CD4-positive, alpha-beta T cell (primary cell): ENCODE data around the gene ZNF410. TPM values are rescaled to one million over a fixed set of nuclear protein-coding genes. Genes with fewer than 3 reads are reported as not detected.

Experiments used
- ATAC-seq: fragments of 200-7000 bp; cut with Tn5 transposase; one replicate; pipeline ENCODE4 v1.10.0; 2022; ENCODE audit warnings: mild to moderate bottlenecking; ENCODE audit not compliant: poor library complexity
- CTCF ChIA-PET: fragments of 350-600 bp; sonication (Branson Sonifier 250); formaldehyde crosslinking; loops from one replicate; lab custom pipeline; 2021; ENCODE audit warnings: antibody characterized with exemption, inconsistent platforms; lab: Charles Lee
- POLR2A ChIA-PET: fragments of 350-600 bp; sonication (Branson Sonifier 250); formaldehyde crosslinking; loops from one replicate; lab custom pipeline; 2021; ENCODE audit warnings: antibody characterized with exemption, inconsistent platforms; lab: Charles Lee
- DNase-seq, 14 experiments: peaks; one replicate each; pipeline ENCODE4 v3.0.0-alpha.2; 2013 to 2020; ENCODE audit warnings: mixed read lengths in 2 of 14
- H3K27ac ChIP-seq, 2 donors: one replicate each; pipeline versions ENCODE4 v1.5.1 to v1.7.0; 2013; ENCODE audit warnings: low read length in 2 of 2, low read depth in 1 of 2, mild to moderate bottlenecking in 1 of 2
- H3K27me3 ChIP-seq, 2 experiments: 1 replicate in 1 of 2; 2 replicates in 1 of 2; pipeline versions ENCODE4 v1.6.1 to v1.7.0; 2013; ENCODE audit warnings: low read length in 2 of 2, control low read depth in 1 of 2, mild to moderate bottlenecking in 1 of 2, moderate library complexity in 1 of 2; ENCODE audit not compliant: insufficient read depth in 2 of 2, control insufficient read depth in 1 of 2
- H3K36me3 ChIP-seq: one replicate; pipeline ENCODE4 v1.6.1; 2013; ENCODE audit warnings: low read length, control low read depth; ENCODE audit not compliant: insufficient read depth
- H3K4me1 ChIP-seq: one replicate; pipeline ENCODE4 v1.6.1; 2013; ENCODE audit warnings: low read length, control low read depth; ENCODE audit not compliant: insufficient read depth
- H3K4me3 ChIP-seq: one replicate; pipeline ENCODE4 v1.5.1; 2013; ENCODE audit warnings: mild to moderate bottlenecking, low read length, moderate library complexity
- H3K9me3 ChIP-seq, 2 experiments: 1 replicate in 1 of 2; 2 replicates in 1 of 2; pipeline versions ENCODE4 v1.6.1 to v1.7.0; 2013; ENCODE audit warnings: low read length in 2 of 2, mild to moderate bottlenecking in 2 of 2, control low read depth in 1 of 2, moderate library complexity in 1 of 2; ENCODE audit not compliant: control insufficient read depth in 1 of 2, insufficient read depth in 1 of 2
- H3K27ac Mint-ChIP-seq: one replicate; pipeline ENCODE4 v1.8.0; 2020; ENCODE audit warnings: mixed read lengths
- H3K27me3 Mint-ChIP-seq: one replicate; pipeline ENCODE4 v1.8.0; 2021; ENCODE audit warnings: mixed read lengths
- H3K36me3 Mint-ChIP-seq: one replicate; pipeline ENCODE4 v1.8.0; 2021; ENCODE audit warnings: low read depth, mixed read lengths
- H3K4me1 Mint-ChIP-seq: one replicate; pipeline ENCODE4 v1.8.0; 2021; ENCODE audit warnings: low read depth, mixed read lengths
- H3K4me3 Mint-ChIP-seq: one replicate; pipeline ENCODE4 v1.8.0; 2020; ENCODE audit warnings: mild to moderate bottlenecking, mixed read lengths
- H3K9me3 Mint-ChIP-seq: one replicate; pipeline ENCODE4 v1.8.0; 2020; ENCODE audit warnings: mixed read lengths
- intact Hi-C, 2 experiments: fragments of 100-400 bp; cut with DNase I in 1 of 2; cut with micrococcal nuclease in 1 of 2; formaldehyde crosslinking; loops; one replicate each; pipeline versions ENCODE4 v1.15.1 to v1.9.0; 2023 to 2025; cut with DNase I, micrococcal nuclease
- total RNA-seq, 174 experiments: library from RNA in 2 of 174; stranded (reverse) in 2 of 174; gene quantifications; one replicate each; pipeline ENCODE4 v1.2.3 and lab custom pipeline; 2021 to 2026
- TF ChIP-seq, protein P1 (sequence below): fragments of 200-600 bp; IDR thresholded peaks from one replicate; pipeline ENCODE4 v1.8.0; 2022; ENCODE audit warnings: antibody characterized with exemption, mild to moderate bottlenecking

ZNF410 gene
- total RNA-seq, 2 experiments from 2014 or later = 74.3 to 81.1 TPM

DNA sequence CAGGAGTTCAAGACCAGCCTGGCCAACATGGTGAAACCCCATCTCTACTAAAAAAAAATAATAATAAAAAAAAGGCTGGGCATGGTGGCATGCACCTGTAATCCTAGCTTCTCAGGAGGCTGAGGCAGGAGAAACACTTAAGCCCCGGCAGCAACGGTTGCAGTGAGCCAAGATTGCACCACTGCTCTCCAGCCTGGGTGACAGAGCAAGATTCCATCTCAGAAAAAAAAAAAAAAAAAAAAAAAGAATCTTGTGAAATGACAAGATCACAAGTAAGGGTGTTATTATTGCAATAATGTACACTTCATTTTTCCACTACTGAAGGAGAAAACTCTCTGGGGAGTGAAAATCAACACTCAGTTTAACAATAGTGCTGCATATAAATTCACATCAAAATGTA is 43.8 kb upstream of the ZNF410 start:
- ChIA-PET CTCF (no interaction called here), POLR2A (interaction anchor here (1.5 kb wide), 1 partner anchor 8 kb away, joined by 11 read pairs; the partner anchor contains the start of gene PTGR2)
- H3K4me1 ChIP-seq = no peaks in the 10 kb centered on the region
- H3K4me3 Mint-ChIP-seq = no peak overlapping the region
- ATAC-seq (no peak), DNase-seq (no peak)
- H3K9me3 Mint-ChIP-seq = no peaks in the 10 kb centered on the region
- H3K27ac Mint-ChIP-seq = no peak overlapping the region
- TF ChIP-seq, protein P1, sequence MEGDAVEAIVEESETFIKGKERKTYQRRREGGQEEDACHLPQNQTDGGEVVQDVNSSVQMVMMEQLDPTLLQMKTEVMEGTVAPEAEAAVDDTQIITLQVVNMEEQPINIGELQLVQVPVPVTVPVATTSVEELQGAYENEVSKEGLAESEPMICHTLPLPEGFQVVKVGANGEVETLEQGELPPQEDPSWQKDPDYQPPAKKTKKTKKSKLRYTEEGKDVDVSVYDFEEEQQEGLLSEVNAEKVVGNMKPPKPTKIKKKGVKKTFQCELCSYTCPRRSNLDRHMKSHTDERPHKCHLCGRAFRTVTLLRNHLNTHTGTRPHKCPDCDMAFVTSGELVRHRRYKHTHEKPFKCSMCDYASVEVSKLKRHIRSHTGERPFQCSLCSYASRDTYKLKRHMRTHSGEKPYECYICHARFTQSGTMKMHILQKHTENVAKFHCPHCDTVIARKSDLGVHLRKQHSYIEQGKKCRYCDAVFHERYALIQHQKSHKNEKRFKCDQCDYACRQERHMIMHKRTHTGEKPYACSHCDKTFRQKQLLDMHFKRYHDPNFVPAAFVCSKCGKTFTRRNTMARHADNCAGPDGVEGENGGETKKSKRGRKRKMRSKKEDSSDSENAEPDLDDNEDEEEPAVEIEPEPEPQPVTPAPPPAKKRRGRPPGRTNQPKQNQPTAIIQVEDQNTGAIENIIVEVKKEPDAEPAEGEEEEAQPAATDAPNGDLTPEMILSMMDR = no peak
- H3K4me3 ChIP-seq = no peak overlapping the region
- H3K9me3 ChIP-seq = peaks cover 0 to 3% of the 10 kb centered on the region in 2 experiments
- H3K36me3 ChIP-seq = no peaks in the 10 kb centered on the region
- H3K27ac ChIP-seq = no peak overlapping the region
- H3K4me1 Mint-ChIP-seq = no peaks in the 10 kb centered on the region
- intact Hi-C loops = no loop called here
- no peaks in the 10 kb centered on the region for H3K27me3 ChIP-seq
- no peaks in the 10 kb centered on the region for H3K27me3 Mint-ChIP-seq
- H3K36me3 Mint-ChIP-seq = no peaks in the 10 kb centered on the region

DNA sequence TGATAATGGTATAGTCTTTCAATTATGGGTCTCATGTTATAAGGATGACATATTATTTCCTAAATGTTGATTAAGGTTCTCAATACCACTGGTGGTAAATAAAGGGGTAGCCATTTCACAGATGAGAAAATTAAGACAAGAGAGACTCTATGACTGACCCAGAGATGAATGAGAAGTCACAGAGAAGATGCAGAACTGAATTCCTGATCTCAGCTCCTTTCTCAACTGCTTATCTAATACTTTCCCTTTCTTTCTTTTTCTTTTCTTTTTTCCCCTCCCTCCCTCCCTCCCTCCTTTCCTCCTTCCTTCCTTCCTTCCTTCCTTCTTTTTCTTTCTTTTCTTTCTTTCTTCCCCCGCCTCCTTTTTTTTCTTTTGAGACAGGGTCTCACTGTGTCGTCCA is 43.4 kb upstream of the ZNF410 start:
- H3K27me3 ChIP-seq = no peaks in the 10 kb centered on the region
- H3K4me1 ChIP-seq = no peaks in the 10 kb centered on the region
- H3K9me3 ChIP-seq = peaks cover 0 to 3% of the 10 kb centered on the region in 2 experiments
- Mint-ChIP-seq H3K9me3 (no peaks in the 10 kb centered on the region), H3K4me1 (no peaks in the 10 kb centered on the region), H3K36me3 (no peaks in the 10 kb centered on the region), H3K27ac (no peak overlapping the region), H3K27me3 (no peaks in the 10 kb centered on the region), H3K4me3 (no peak overlapping the region)
- POLR2A ChIA-PET = no interaction called here
- DNase-seq (no peak), ATAC-seq (no peak)
- H3K27ac ChIP-seq = no peak overlapping the region
- H3K4me3 ChIP-seq = no peak overlapping the region
- intact Hi-C loops = no loop called here
- CTCF ChIA-PET = no interaction called here
- TF ChIP-seq, protein P1 = no peak
- no peaks in the 10 kb centered on the region for H3K36me3 ChIP-seq

DNA sequence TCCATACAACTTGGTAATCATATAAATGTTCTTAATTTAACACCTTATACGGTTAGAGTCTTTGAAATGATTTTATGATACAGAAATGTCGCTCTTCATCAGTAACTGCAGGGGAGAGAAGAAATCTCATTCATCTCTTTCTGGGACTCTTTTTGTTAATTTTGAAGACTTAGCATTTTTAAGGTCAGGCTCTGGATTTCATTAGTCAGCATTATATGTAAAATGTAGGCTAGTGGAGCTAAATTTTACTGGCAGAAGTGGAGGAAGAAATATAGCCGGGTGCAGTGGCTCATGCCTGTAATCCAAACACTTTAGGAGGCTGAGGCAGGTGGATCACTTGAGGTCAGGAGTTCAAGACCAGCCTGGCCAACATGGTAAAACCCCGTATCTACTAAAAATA is 39.7 kb upstream of the ZNF410 start:
- Histone ChIP-seq H3K36me3 (no peaks in the 10 kb centered on the region), H3K27me3 (no peaks in the 10 kb centered on the region), H3K27ac (no peak overlapping the region), H3K4me1 (peaks cover 7% of the 10 kb centered on the region), H3K4me3 (no peak overlapping the region), H3K9me3 (peaks cover 0 to 3% of the 10 kb centered on the region in 2 experiments)
- Mint-ChIP-seq H3K4me1 (peaks cover 12% of the 10 kb centered on the region), H3K4me3 (no peak overlapping the region), H3K27ac (no peak overlapping the region), H3K9me3 (no peaks in the 10 kb centered on the region), H3K27me3 (no peaks in the 10 kb centered on the region), H3K36me3 (peaks cover 4% of the 10 kb centered on the region)
- ATAC-seq (no peak), DNase-seq (no peak)
- TF ChIP-seq, protein P1 = no peak
- ChIA-PET CTCF (no interaction called here), POLR2A (no interaction called here)
- intact Hi-C loops = no loop called here
